HG02763 (cell line): Measurements from ENCODE around the gene SHOX.
"Not testable (repeated sequence)": the region's sequence is repeated elsewhere in the genome, so short reads cannot be mapped to it uniquely, and the experiment has no call there.

ENCODE experiments used
- ATAC-seq: cut with Tn5 transposase; IDR thresholded peaks from one replicate; pipeline ENCODE4 v1.9.1; 2021; ENCODE audit warnings: mild to moderate bottlenecking, moderate library complexity; ENCODE audit not compliant: unreplicated experiment

Gene SHOX

GRCh38 chrX:621705-622503, 8.7 kb upstream of the SHOX start:
- no peak for ATAC-seq

DNA sequence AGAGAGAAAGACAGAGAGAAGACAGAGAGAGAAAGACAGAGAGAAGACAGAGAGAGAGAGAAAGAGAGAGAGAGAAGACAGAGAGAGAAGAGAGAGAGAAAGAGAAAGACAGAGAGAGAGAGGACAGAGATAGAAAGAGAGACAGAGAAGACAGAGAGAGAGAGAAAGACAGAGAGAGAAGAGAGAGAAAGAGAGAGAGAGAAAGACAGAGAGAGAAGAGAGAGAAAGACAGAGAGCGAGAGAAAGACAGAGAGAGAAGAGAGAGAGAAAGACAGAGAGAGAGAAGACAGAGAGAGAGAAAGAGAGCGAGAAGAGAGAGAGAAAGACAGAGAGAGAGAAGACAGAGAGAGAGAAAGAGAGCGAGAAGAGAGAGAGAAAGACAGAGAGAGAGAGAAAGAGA, 7.8 kb upstream of the SHOX start:
- ATAC-seq: not testable (repeated sequence)

- ATAC-seq: no peak
Measured at GRCh38 chrX:623268-623598, 7.4 kb upstream of the SHOX start.

GRCh38 chrX:623599-624315, 6.8 kb upstream of the SHOX start:
- ATAC-seq: no peak

GRCh38 chrX:625137-625691, 5.4 kb upstream of the SHOX start:
- no peak for ATAC-seq

- ATAC-seq: not testable (repeated sequence)
Measured at GRCh38 chrX:626047-626446, 4.5 kb upstream of the SHOX start.

DNA sequence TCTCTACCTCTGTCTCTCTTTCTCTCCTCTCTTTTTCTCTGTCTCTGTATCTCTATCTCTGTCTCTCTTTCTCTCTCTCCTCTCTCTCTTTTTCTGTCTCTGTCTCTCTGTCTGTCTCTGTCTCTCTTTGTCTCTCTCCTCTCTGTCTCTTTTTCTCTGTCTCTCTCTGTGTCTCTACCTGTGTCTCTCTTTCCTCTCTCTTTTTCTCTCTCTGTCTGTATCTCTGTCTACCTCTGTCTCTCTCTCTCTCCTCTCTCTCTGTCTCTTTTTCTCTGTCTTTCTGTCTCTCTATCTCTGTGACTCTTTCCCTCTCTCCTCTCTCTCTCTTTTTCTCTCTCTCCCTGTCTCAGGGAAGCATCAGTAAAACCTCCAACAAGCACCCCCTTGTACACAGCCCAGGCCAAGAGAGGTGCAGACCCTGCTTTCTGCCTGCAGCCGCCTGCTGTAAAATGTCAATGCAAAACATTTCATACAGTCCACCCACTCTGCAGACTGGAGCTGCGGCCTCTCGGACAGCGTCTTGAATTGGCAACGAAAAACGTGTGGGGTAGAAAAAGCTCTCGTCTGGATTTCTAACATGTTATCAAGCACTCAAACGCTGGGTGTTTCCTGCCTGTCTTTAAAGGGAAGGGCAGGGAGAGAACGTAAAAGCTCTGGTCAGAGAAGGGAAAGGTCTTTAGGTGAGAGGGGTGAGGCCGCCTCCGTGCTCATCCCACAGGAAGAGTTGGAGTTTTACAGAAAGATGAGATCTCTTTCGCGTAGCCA, 3.7 kb upstream of the SHOX start:
- no peak for ATAC-seq

- ATAC-seq: no peak
Measured at GRCh38 chrX:627510-627981, 3.0 kb upstream of the SHOX start.

DNA sequence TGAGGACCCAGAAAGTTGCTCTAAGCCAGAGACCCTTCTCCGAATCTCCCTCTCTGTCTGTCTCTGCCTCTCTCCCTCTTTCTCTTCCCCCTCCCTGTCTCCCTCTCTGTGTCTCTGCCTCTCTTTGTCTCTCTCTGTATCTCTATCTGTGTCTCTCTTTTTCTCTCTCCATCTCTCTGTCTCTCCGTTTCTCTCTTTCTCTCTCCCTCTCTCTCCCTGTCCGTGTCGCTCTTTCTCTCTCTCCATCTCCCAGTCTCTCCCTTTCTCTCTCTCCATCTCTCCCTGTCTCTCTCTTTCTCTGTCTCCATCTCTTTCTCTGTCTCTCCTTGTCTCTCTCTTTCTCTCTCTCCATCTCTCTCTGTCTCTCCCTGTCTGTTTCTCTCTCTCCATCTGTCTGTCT, 2.6 kb upstream of the SHOX start:
- ATAC-seq: no peak

- no peak for ATAC-seq
Measured at GRCh38 chrX:629230-630006, 1.2 kb upstream of the SHOX start.

- ATAC-seq: no peak
Measured at GRCh38 chrX:630007-630611, 482 bp upstream of the SHOX start.

- no peak for ATAC-seq
Measured at GRCh38 chrX:631802-632365, 1.3 kb downstream of the SHOX start.

- ATAC-seq: no peak
Measured at GRCh38 chrX:632366-633042, 1.9 kb downstream of the SHOX start.

- ATAC-seq: no peak
Measured at GRCh38 chrX:633043-633984, 2.7 kb downstream of the SHOX start.

DNA sequence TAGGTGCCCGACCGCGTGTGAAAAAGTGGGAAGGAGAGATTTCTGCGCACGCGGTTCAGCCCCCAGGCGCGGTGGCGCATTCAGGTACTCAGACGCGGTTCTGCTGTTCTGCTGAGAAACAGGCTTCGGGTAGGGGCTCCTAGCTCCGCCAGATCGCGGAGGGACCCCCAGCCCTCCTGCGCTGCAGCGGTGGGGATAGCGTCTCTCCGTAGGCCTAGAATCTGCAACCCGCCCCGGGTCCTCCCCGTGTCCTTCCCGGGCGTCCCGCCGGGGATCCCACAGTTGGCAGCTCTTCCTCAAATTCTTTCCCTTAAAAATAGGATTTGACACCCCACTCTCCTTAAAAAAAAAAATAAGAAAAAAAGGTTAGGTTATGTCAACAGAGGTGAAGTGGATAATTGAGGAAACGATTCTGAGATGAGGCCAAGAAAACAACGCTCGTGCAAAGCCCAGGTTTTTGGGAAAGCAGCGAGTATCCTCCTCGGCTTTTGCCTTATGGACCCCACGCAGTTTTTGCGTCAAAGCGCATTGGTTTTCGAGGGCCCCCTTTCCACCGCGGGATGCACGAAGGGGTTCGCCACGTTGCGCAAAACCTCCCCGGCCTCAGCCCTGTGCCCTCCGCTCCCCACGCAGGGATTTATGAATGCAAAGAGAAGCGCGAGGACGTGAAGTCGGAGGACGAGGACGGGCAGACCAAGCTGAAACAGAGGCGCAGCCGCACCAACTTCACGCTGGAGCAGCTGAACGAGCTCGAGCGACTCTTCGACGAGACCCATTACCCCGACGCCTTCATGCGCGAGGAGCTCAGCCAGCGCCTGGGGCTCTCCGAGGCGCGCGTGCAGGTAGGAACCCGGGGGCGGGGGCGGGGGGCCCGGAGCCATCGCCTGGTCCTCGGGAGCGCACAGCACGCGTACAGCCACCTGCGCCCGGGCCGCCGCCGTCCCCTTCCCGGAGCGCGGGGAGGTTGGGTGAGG, 3.7 kb downstream of the SHOX start:
- no peak for ATAC-seq

- no peak for ATAC-seq
Measured at GRCh38 chrX:635428-636090, 5.0 kb downstream of the SHOX start.
